Fibroblast of villous mesenchyme (primary cell): ENCODE data around the gene CENPH. TPM values are rescaled to one million over a fixed set of nuclear protein-coding genes. Genes with fewer than 3 reads are reported as not detected.
"Not testable (repeated sequence)": the region's sequence is repeated elsewhere in the genome, so short reads cannot be mapped to it uniquely, and the experiment has no call there.

Experiments used
- DNase-seq: peaks from one replicate; pipeline ENCODE4 v3.0.0-alpha.2; 2010; ENCODE audit warnings: low read depth
- H3K4me3 ChIP-seq: 2 replicates; pipeline ENCODE4 v1.5.1; 2011; ENCODE audit warnings: low read depth, mild to moderate bottlenecking, low read length
- CTCF ChIP-seq: IDR thresholded peaks from 2 replicates; pipeline ENCODE4 v1.5.1; 2012; ENCODE audit warnings: low read depth, mild to moderate bottlenecking, low read length; ENCODE audit not compliant: insufficient read depth
- total RNA-seq: library from RNA; depleted of rRNA; stranded (reverse); fragments of >200 nt; gene quantifications from 2 replicates; pipeline ENCODE4 v1.2.3, GENCODE V29; 2012

Gene CENPH
- total RNA-seq, 1 donor: 12.1 TPM

DNA sequence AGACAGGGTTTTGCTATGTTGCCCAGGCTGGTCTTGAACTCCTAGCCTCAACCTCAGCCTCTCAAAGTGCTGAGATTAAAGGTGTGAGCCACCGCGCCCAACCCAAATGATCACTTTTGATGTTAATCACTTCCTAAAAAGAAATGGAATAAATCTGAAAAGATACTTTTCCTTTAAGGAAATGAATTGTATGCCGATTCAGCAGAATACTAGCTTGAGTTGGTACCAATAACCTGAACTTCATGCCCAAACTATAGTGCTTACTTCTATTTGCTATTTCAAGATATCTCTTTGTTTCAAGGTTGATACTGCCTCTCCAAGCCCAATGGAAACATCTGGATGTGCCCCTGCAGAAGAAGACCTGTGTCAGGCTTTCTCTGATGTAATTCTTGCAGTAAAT lies 18.4 kb upstream of the CENPH start:
- H3K4me3 ChIP-seq: no peak overlapping the region
- no peak for DNase-seq
- no peak for TF ChIP-seq CTCF

DNA sequence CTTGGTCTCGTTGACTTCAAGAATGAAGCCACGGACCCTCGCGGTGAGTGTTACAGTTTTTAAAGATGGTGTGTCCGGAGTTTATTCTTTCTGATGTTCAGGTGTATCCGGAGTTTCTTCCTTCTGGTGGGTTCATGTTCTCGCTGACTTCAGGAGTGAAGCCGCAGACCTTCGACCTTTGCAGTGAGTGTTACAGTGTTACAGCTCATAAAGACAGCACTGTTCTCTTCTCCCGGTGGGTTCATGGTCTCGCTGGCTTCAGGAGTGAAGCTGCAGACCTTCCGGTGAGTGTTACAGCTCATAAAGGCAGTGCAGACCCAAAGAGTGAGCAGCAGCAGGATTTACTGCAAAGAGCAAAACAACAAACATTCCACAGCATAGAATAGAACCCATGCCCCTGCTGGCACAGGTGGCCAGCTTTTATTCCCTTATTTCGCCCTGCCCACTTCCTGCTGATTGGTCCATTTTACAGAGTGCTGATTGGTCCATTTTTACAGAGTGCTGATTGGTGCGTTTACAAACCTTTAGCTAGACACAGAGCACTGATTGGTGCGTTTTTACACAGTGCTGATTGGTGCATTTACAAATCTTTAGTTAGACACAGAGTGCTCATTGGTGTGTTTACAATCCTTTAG lies 7.6 kb upstream of the CENPH start:
- not testable (repeated sequence) for DNase-seq, H3K4me3 ChIP-seq

- no peak overlapping the region for H3K4me3 ChIP-seq
- TF ChIP-seq CTCF: no peak
- DNase-seq: no peak
Measured at GRCh38 chr5:69184621-69185020, 4.8 kb upstream of the CENPH start.

DNA sequence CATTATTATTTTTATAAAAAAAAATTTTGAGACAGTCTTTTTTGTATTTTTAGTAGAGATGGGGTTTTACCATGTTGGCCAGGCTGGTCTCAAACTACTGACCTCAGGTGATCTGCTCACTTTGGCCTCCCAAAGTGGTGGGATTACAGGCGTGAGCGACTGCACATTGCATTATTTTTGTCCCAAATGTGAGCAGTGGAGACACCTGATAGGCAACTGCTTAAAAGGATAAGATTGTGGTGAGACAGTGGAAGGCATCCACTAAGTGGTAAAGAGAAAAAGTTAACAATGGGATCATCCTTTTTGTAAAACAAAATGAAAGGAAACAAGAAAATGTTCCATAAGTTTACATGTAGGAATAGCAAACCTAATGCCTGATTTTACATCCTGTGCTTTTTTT lies 2.0 kb upstream of the CENPH start:
- DNase-seq: no peak
- TF ChIP-seq CTCF: no peak
- no peak overlapping the region for H3K4me3 ChIP-seq

- no peak for DNase-seq
- peak overlapping the region; percentile 97 for H3K4me3 ChIP-seq
- TF ChIP-seq CTCF: no peak
Measured at GRCh38 chr5:69188811-69189161, 597 bp upstream of the CENPH start.

DNA sequence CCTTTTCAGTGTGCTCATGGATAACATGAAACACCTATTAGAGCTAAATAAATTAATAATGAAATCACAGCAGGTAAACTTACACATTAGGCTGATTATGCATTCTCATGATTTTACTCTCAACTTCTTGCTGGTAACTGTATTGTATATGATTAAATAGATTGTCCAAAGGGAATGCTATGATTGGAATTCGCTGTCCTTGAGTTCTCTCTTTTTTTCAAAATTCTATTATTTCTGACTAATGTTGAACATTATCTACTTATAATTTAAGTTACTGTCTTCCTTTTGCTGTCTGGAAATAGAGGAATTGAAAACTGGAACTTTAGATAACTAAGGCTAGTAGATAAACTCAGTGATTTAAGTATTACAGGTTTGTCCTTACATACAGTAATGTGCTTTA lies 13.1 kb downstream of the CENPH start:
- no peak for DNase-seq

GRCh38 chr5:69206528-69207190 lies 17.3 kb downstream of the CENPH start:
- peak; percentile 10 for DNase-seq
- no peak for TF ChIP-seq CTCF
- H3K4me3 ChIP-seq: no peak overlapping the region

More for the DNA sequence above, 13.1 kb downstream of the CENPH start:
- no peak for TF ChIP-seq CTCF
- no peak overlapping the region for H3K4me3 ChIP-seq
